GM12892 (cell line): Measurements from ENCODE around the gene SGSH.

Experiments
- POLR2A ChIP-seq: IDR thresholded peaks from 2 replicates; pipeline ENCODE4 v1.6.1; 2011; ENCODE audit warnings: low read depth, low read length, control low read depth
- POLR2AphosphoS5 ChIP-seq: IDR thresholded peaks from 2 replicates; pipeline ENCODE4 v1.6.1; 2011; ENCODE audit warnings: low read depth, low read length, control low read depth

GRCh38 chr17:80246726-80247125, 26.6 kb upstream of the SGSH start:
- TF ChIP-seq POLR2AphosphoS5: no peak
- TF ChIP-seq POLR2A: no peak
